SK-N-SH (cell line): ENCODE measurements around the gene PLA2G2C. TPM values are rescaled to one million over a fixed set of nuclear protein-coding genes. Genes with fewer than 3 reads are reported as not detected.

Source experiments
- CTCF ChIA-PET: fragments of 300-600, 350-600 bp; formaldehyde crosslinking; extraction: SDS; loops from one replicate; lab custom pipeline; 2021; lab: Yijun Ruan, JAX
- POLR2A ChIA-PET: fragments of 350-600 bp; sonication (Branson Sonifier 250); formaldehyde crosslinking; extraction: SDS; loops from one replicate; lab custom pipeline; 2020; ENCODE audit warnings: antibody characterized with exemption, inconsistent platforms; lab: Yijun Ruan, JAX
- DNase-seq: peaks from one replicate; pipeline ENCODE4 v3.0.0; 2012
- H2AFZ ChIP-seq: fragments of 200-600 bp; sonication (generic); 2 replicates; pipeline ENCODE4 v1.8.1; 2016; ENCODE audit warnings: antibody characterized with exemption, mild to moderate bottlenecking, low read depth
- H3F3A ChIP-seq: fragments of 200-600 bp; sonication (generic); replicated peaks from 2 replicates; pipeline ENCODE3; 2016; ENCODE audit warnings: antibody characterized with exemption, mild to moderate bottlenecking; ENCODE audit not compliant: insufficient read depth
- H3K27ac ChIP-seq, 2 experiments: fragments of 200-500 bp in 1 of 2; fragments of 200-600 bp in 1 of 2; sonication (Bioruptor generic) in 1 of 2; sonication (generic), shearing (Covaris generic) in 1 of 2; 2 replicates each; pipeline versions ENCODE4 v1.5.1 to v1.6.1; 2014 to 2016; ENCODE audit warnings: low read depth in 2 of 2, inconsistent platforms in 1 of 2, low read length in 1 of 2, mild to moderate bottlenecking in 1 of 2, mixed read lengths in 1 of 2
- H3K27me3 ChIP-seq: fragments of 200-600 bp; sonication (generic), shearing (Covaris generic); 2 replicates; pipeline ENCODE4 v1.6.1; 2016; ENCODE audit warnings: mixed run types; ENCODE audit not compliant: insufficient read depth
- H3K36me3 ChIP-seq, 2 experiments: fragments of 200-500 bp in 1 of 2; fragments of 200-600 bp in 1 of 2; sonication (Bioruptor generic) in 1 of 2; sonication (generic) in 1 of 2; replicated peaks in 1 of 2; 2 replicates each; pipeline versions ENCODE3 to v1.5.1; 2014 to 2016; ENCODE audit warnings: low read length in 1 of 2, mild to moderate bottlenecking in 1 of 2; ENCODE audit not compliant: insufficient read depth in 2 of 2, control insufficient read depth in 1 of 2
- H3K4me1 ChIP-seq, 2 experiments: fragments of 200-500 bp in 1 of 2; fragments of 200-600 bp in 1 of 2; sonication (Bioruptor generic) in 1 of 2; sonication (generic), shearing (Covaris generic) in 1 of 2; 2 replicates each; pipeline versions ENCODE4 v1.5.1 to v1.6.1; 2014 to 2016; ENCODE audit warnings: low read depth in 1 of 2, low read length in 1 of 2, mixed run types in 1 of 2; ENCODE audit not compliant: insufficient read depth in 2 of 2, control insufficient read depth in 1 of 2
- H3K4me2 ChIP-seq: fragments of 200-600 bp; sonication (generic), shearing (Covaris generic); 2 replicates; pipeline ENCODE4 v1.6.1; 2017; ENCODE audit warnings: mixed run types
- H3K4me3 ChIP-seq, 2 experiments: fragments of 200-500 bp in 1 of 2; fragments of 200-600 bp in 1 of 2; sonication (Bioruptor generic) in 1 of 2; sonication (generic), shearing (Covaris generic) in 1 of 2; 2 replicates each; pipeline versions ENCODE4 v1.5.1 to v1.8.1; 2014 to 2016; ENCODE audit warnings: low read depth in 2 of 2, inconsistent platforms in 1 of 2, low read length in 1 of 2, mild to moderate bottlenecking in 1 of 2, mixed read lengths in 1 of 2, moderate library complexity in 1 of 2
- H3K79me2 ChIP-seq: fragments of 200-600 bp; sonication (generic); 2 replicates; pipeline ENCODE4 v1.8.1; 2017; ENCODE audit warnings: mild to moderate bottlenecking; ENCODE audit not compliant: insufficient read depth
- H3K9ac ChIP-seq: fragments of 200-600 bp; sonication (generic); 2 replicates; pipeline ENCODE4 v1.6.1; 2017; ENCODE audit warnings: mixed run types
- H3K9me2 ChIP-seq: fragments of 200-600 bp; sonication (generic); 2 replicates; pipeline ENCODE4 v1.6.1; 2017; ENCODE audit warnings: mixed run types
- H3K9me3 ChIP-seq: fragments of 200-600 bp; sonication (generic); 2 replicates; pipeline ENCODE4 v1.6.1; 2017; ENCODE audit warnings: mixed run types, mild to moderate bottlenecking, moderate library complexity
- H4K20me1 ChIP-seq: fragments of 200-600 bp; sonication (generic); 2 replicates; pipeline ENCODE4 v1.6.1; 2017; ENCODE audit warnings: mild to moderate bottlenecking, mixed run types; ENCODE audit not compliant: insufficient read depth
- ELF1 ChIP-seq: IDR thresholded peaks from 2 replicates; pipeline ENCODE4 v1.4.0; 2012
- EP300 ChIP-seq, 2 experiments: IDR thresholded peaks; 2 replicates each; pipeline versions ENCODE4 v1.4.0 to v1.6.1; 2012; ENCODE audit warnings: borderline replicate concordance in 1 of 2, low read depth in 1 of 2, low read length in 1 of 2
- FOSL2 ChIP-seq: IDR thresholded peaks from 2 replicates; pipeline ENCODE4 v1.4.0; 2012; ENCODE audit warnings: low read depth, mild to moderate bottlenecking, moderate library complexity, borderline replicate concordance
- FOXM1 ChIP-seq: IDR thresholded peaks from 2 replicates; pipeline ENCODE4 v1.4.0; 2012; ENCODE audit warnings: low read depth, mild to moderate bottlenecking
- GATA2 ChIP-seq: sonication (generic); formaldehyde crosslinking; IDR thresholded peaks from 2 replicates; pipeline ENCODE4 v1.5.0; 2020; ENCODE audit warnings: mild to moderate bottlenecking, missing genetic modification reagents
- JUND ChIP-seq: IDR thresholded peaks from 2 replicates; pipeline ENCODE4 v1.4.0; 2012
- MEF2A ChIP-seq: IDR thresholded peaks from 2 replicates; pipeline ENCODE4 v1.4.0; 2012; ENCODE audit warnings: low read depth, borderline replicate concordance
- NFIC ChIP-seq: IDR thresholded peaks from 2 replicates; pipeline ENCODE4 v1.4.0; 2012; ENCODE audit warnings: borderline replicate concordance
- RAD21 ChIP-seq: IDR thresholded peaks from 2 replicates; pipeline ENCODE4 v1.6.1; 2012; ENCODE audit warnings: mild to moderate bottlenecking, low read length
- RCOR1 ChIP-seq: fragments of 150-350 bp; IDR thresholded peaks from 2 replicates; pipeline ENCODE4 v1.6.1; 2017; ENCODE audit warnings: antibody characterized with exemption, low read length
- RFX5 ChIP-seq: IDR thresholded peaks from 2 replicates; pipeline ENCODE4 v1.6.1; 2012; ENCODE audit warnings: mild to moderate bottlenecking, improper control_type of control experiment, low read length
- RXRA ChIP-seq: IDR thresholded peaks from 2 replicates; pipeline ENCODE4 v1.4.0; 2012; ENCODE audit warnings: low read depth, mild to moderate bottlenecking, borderline replicate concordance
- SIN3A ChIP-seq: IDR thresholded peaks from 2 replicates; pipeline ENCODE4 v1.6.1; 2012; ENCODE audit warnings: low read depth, mild to moderate bottlenecking, low read length, moderate library complexity, borderline replicate concordance
- SMC3 ChIP-seq: IDR thresholded peaks from 2 replicates; pipeline ENCODE4 v1.6.1; 2012; ENCODE audit warnings: low read depth, low read length, improper control_type of control experiment
- TAF1 ChIP-seq: IDR thresholded peaks from 2 replicates; pipeline ENCODE4 v1.6.1; 2012; ENCODE audit warnings: low read depth, mild to moderate bottlenecking, low read length, moderate library complexity, borderline replicate concordance
- TEAD4 ChIP-seq: IDR thresholded peaks from 2 replicates; pipeline ENCODE4 v1.4.0; 2012; ENCODE audit warnings: mild to moderate bottlenecking, borderline replicate concordance; ENCODE audit not compliant: insufficient read depth
- WGBS: methylation state at CpG from one replicate; pipeline ENCODE4 v1.1.6; 2017; ENCODE audit warnings: low lambda C conversion rate; 5-methylcytosine and 5-hydroxymethylcytosine counted together
- polyA plus RNA-seq, 3 experiments: library from polyadenylated mRNA; depleted of rRNA; stranded (reverse); fragments of >200 nt; gene quantifications; 2 replicates each; pipeline ENCODE4 v1.2.3, GENCODE V29; 2012
- TF ChIP-seq, protein P1 (sequence below): fragments of 150-350 bp; IDR thresholded peaks from 2 replicates; pipeline ENCODE4 v1.6.1; 2016; ENCODE audit warnings: mild to moderate bottlenecking, low read depth, low read length
- TF ChIP-seq, protein P2 (sequence below): fragments of 200-600 bp; sonication (generic); IDR thresholded peaks from 2 replicates; pipeline ENCODE4 v1.6.1; 2017; ENCODE audit warnings: antibody characterized with exemption, mild to moderate bottlenecking, moderate library complexity
- TF ChIP-seq, protein P3 (sequence below): IDR thresholded peaks from 2 replicates; pipeline ENCODE4 v1.4.0; 2012; ENCODE audit warnings: low read depth, borderline replicate concordance
- TF ChIP-seq, protein P4 (sequence below): fragments of 150-350 bp; IDR thresholded peaks from 2 replicates; pipeline ENCODE4 v1.6.1; 2017; ENCODE audit warnings: antibody characterized with exemption, low read length, low read depth, borderline replicate concordance

The PLA2G2C gene
- polyA plus RNA-seq, 1 of the 3 experiments (the other 2 are of a cell fraction) = not detected

DNA sequence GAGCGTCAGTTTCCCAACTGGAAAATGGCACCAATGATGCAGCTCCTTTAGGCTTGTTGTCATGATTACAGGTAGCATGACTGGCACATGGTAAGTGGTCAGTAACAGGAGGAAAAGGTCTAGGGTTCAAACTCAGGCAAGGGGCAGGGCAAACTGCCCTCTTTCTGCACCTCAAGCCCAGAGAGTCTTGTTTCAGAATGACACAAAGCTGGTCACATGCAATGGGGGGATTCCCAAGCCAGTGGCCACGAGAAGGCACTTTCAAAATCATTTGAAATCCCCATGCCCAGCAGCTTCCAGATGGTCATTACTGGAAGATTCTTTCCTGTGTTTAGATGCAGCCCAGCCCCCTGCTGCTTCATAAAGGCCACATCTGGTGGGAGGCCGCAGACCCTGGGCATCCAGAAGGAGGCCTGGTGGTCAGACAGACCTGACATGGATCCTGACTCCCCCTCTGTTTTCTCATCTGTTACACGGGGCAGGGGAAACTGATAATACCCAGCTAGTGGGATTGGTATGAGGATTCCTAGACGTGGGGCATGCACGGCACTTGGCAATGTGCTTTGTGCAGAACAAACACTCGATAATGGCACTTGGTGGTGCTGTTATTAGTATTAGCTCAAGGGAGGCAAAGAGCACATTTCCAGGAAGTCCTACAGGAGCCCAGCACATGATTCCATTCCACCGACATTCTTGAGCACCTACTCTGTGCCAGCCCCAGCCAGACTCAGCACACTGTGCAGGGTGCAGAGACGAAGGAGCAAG lies 60.1 kb downstream of the PLA2G2C start:
- no peaks in the 10 kb centered on the region for H3F3A ChIP-seq
- H2AFZ ChIP-seq = no peak overlapping the region
- no peaks in the 10 kb centered on the region for H4K20me1 ChIP-seq
- TF ChIP-seq RCOR1 (no peak), RXRA (no peak), FOXM1 (no peak), RFX5 (no peak), TAF1 (no peak), FOSL2 (no peak), EP300 (IDR thresholded peaks at IDR 0.05; ENCODE audit: borderline replicate concordance in 1 of 2, low read depth in 1 of 2, low read length in 1 of 2) (no peak), SMC3 (no peak), TEAD4 (no peak), SIN3A (no peak), JUND (no peak), MEF2A (no peak), GATA2 (CRISPR knock-in tag) (no peak), NFIC (no peak), RAD21 (no peak), ELF1 (no peak)
- TF ChIP-seq, protein P1, sequence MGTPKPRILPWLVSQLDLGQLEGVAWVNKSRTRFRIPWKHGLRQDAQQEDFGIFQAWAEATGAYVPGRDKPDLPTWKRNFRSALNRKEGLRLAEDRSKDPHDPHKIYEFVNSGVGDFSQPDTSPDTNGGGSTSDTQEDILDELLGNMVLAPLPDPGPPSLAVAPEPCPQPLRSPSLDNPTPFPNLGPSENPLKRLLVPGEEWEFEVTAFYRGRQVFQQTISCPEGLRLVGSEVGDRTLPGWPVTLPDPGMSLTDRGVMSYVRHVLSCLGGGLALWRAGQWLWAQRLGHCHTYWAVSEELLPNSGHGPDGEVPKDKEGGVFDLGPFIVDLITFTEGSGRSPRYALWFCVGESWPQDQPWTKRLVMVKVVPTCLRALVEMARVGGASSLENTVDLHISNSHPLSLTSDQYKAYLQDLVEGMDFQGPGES = no peak
- TF ChIP-seq, protein P2, sequence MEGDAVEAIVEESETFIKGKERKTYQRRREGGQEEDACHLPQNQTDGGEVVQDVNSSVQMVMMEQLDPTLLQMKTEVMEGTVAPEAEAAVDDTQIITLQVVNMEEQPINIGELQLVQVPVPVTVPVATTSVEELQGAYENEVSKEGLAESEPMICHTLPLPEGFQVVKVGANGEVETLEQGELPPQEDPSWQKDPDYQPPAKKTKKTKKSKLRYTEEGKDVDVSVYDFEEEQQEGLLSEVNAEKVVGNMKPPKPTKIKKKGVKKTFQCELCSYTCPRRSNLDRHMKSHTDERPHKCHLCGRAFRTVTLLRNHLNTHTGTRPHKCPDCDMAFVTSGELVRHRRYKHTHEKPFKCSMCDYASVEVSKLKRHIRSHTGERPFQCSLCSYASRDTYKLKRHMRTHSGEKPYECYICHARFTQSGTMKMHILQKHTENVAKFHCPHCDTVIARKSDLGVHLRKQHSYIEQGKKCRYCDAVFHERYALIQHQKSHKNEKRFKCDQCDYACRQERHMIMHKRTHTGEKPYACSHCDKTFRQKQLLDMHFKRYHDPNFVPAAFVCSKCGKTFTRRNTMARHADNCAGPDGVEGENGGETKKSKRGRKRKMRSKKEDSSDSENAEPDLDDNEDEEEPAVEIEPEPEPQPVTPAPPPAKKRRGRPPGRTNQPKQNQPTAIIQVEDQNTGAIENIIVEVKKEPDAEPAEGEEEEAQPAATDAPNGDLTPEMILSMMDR = no peak
- TF ChIP-seq, protein P3, sequence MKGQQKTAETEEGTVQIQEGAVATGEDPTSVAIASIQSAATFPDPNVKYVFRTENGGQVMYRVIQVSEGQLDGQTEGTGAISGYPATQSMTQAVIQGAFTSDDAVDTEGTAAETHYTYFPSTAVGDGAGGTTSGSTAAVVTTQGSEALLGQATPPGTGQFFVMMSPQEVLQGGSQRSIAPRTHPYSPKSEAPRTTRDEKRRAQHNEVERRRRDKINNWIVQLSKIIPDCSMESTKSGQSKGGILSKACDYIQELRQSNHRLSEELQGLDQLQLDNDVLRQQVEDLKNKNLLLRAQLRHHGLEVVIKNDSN = no peak
- TF ChIP-seq, protein P4, sequence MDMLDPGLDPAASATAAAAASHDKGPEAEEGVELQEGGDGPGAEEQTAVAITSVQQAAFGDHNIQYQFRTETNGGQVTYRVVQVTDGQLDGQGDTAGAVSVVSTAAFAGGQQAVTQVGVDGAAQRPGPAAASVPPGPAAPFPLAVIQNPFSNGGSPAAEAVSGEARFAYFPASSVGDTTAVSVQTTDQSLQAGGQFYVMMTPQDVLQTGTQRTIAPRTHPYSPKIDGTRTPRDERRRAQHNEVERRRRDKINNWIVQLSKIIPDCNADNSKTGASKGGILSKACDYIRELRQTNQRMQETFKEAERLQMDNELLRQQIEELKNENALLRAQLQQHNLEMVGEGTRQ = no peak
- CTCF ChIA-PET = interaction anchor here (0.9 to 1.5 kb wide), 2 partner anchors 25 kb away, joined by 3 to 5 read pairs; no protein-coding TSS in a partner anchor
- no peak overlapping the region for H3K9ac ChIP-seq
- no peaks in the 10 kb centered on the region for H3K79me2 ChIP-seq
- no peak for DNase-seq
- peaks cover 0 to 10% of the 10 kb centered on the region in 2 experiments; a peak in 1 of 4 replicates for H3K4me1 ChIP-seq
- POLR2A ChIA-PET = no interaction called here
- H3K9me2 ChIP-seq = no peaks in the 10 kb centered on the region
- no peak overlapping the region for H3K4me3 ChIP-seq
- 58% methylated on average over 9 of the region's 9 CpGs for WGBS
- H3K4me2 ChIP-seq = no peak overlapping the region
- H3K9me3 ChIP-seq = no peaks in the 10 kb centered on the region
- no peak overlapping the region for H3K27ac ChIP-seq
- no peaks in the 10 kb centered on the region for H3K36me3 ChIP-seq
- peaks cover 3% of the 10 kb centered on the region; the same call in 1 of the 2 replicates for H3K27me3 ChIP-seq
